T-helper 9 cell (primary cell): Measurements from ENCODE around the gene CERS3.
"Not testable (repeated sequence)": the region's sequence is repeated elsewhere in the genome, so short reads cannot be mapped to it uniquely, and the experiment has no call there.

ENCODE experiments used
- DNase-seq: peaks from one replicate; pipeline ENCODE4 v3.0.0-alpha.2; 2020

CERS3 gene

GRCh38 chr15:100463515-100463914, 65.2 kb downstream of the CERS3 start:
- DNase-seq = no peak

- DNase-seq = no peak
These were observed 67.7 kb downstream of the CERS3 start for GRCh38 chr15:100461049-100461448.

GRCh38 chr15:100457201-100457600, 71.5 kb downstream of the CERS3 start:
- DNase-seq = no peak

- DNase-seq = no peak
These were observed 74.6 kb downstream of the CERS3 start for GRCh38 chr15:100454148-100454547.

GRCh38 chr15:100448481-100448880, 80.3 kb downstream of the CERS3 start:
- DNase-seq = no peak

GRCh38 chr15:100441063-100441462, 87.7 kb downstream of the CERS3 start:
- not testable (repeated sequence) for DNase-seq

- no peak for DNase-seq
These were observed 89.2 kb downstream of the CERS3 start for GRCh38 chr15:100439514-100439913.

- DNase-seq = no peak
These were observed 90.2 kb downstream of the CERS3 start for GRCh38 chr15:100438570-100438969.

GRCh38 chr15:100437261-100437660, 91.5 kb downstream of the CERS3 start:
- DNase-seq = no peak

GRCh38 chr15:100434561-100434960, 94.2 kb downstream of the CERS3 start:
- DNase-seq = no peak

GRCh38 chr15:100434038-100434437, 94.7 kb downstream of the CERS3 start:
- no peak for DNase-seq

- DNase-seq = no peak
These were observed 95.4 kb downstream of the CERS3 start for GRCh38 chr15:100433304-100433703.

- DNase-seq = no peak
These were observed 98.3 kb downstream of the CERS3 start for GRCh38 chr15:100430411-100430810.

- no peak for DNase-seq
These were observed 99.5 kb downstream of the CERS3 start for GRCh38 chr15:100429116-100429728.

GRCh38 chr15:100426937-100427336, 101.8 kb downstream of the CERS3 start:
- DNase-seq = no peak

GRCh38 chr15:100405179-100405578, 123.6 kb downstream of the CERS3 start:
- DNase-seq = no peak

- DNase-seq = no peak
These were observed 127.8 kb downstream of the CERS3 start for GRCh38 chr15:100400996-100401395.

GRCh38 chr15:100394736-100395440, 133.9 kb downstream of the CERS3 start:
- no peak for DNase-seq

GRCh38 chr15:100393008-100393407, 135.7 kb downstream of the CERS3 start:
- no peak for DNase-seq

GRCh38 chr15:100385300-100386050, 143.3 kb downstream of the CERS3 start:
- no peak for DNase-seq

- DNase-seq = no peak
These were observed 144.7 kb downstream of the CERS3 start for GRCh38 chr15:100384108-100384410.

GRCh38 chr15:100383302-100384107, 145.2 kb downstream of the CERS3 start:
- DNase-seq = no peak

GRCh38 chr15:100373942-100374341, 154.8 kb downstream of the CERS3 start:
- no peak for DNase-seq
